Measurements from ENCODE around the gene CNKSR2.

The CNKSR2 gene

DNA sequence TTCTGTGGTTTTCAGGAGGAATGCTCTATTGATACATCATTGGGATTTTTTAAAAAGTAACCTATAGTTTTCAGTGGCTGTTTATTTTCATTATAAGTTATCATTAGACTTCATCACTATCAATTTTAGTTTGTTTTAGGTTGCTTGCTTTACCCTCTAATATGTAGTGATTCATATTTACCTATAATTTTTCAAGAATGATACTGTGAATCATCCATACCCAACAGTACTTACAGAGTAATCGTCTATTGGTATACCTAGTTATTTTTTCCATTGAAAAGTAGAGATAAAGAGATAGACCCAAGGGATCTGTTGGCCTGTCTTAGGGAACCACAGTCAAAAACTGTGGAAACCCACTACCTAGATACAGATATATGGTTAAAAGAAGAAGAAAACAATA is 200.6 kb downstream of the CNKSR2 start:
- Histone ChIP-seq H3K4me2 (ENCODE audit: low read length) (no peak overlapping the region), H3K79me2 (ENCODE audit: insufficient read depth, low read length) (no peaks in the 10 kb centered on the region), H3K4me1 (ENCODE audit: insufficient read depth, low read length, severe bottlenecking) (no peaks in the 10 kb centered on the region), H3K27me3 (ENCODE audit: insufficient read depth, low read length) (no peaks in the 10 kb centered on the region), H2AFZ (ENCODE audit: low read length) (no peak overlapping the region), H3K27ac (ENCODE audit: low read depth, low read length, poor library complexity, severe bottlenecking) (no peak overlapping the region), H3K9me3 (ENCODE audit: low read length) (no peaks in the 10 kb centered on the region), H3K4me3 (ENCODE audit: low read depth, low read length, poor library complexity, severe bottlenecking) (no peak overlapping the region), H3K9me2 (ENCODE audit: low read depth, low read length) (no peaks in the 10 kb centered on the region), H4K20me1 (ENCODE audit: insufficient read depth, low read length) (no peaks in the 10 kb centered on the region), H3K36me3 (ENCODE audit: insufficient read depth, low read length) (no peaks in the 10 kb centered on the region), H3K9ac (ENCODE audit: low read length) (no peak overlapping the region), H3F3A (ENCODE audit: insufficient read depth, low read length) (no peaks in the 10 kb centered on the region)
- no peak for TF ChIP-seq CTCF (IDR thresholded peaks at IDR 0.05; ENCODE audit: low read length)
- TF ChIP-seq EZH2 (IDR thresholded peaks at IDR 0.05; ENCODE audit: borderline replicate concordance, low read length) = no peak

DNA sequence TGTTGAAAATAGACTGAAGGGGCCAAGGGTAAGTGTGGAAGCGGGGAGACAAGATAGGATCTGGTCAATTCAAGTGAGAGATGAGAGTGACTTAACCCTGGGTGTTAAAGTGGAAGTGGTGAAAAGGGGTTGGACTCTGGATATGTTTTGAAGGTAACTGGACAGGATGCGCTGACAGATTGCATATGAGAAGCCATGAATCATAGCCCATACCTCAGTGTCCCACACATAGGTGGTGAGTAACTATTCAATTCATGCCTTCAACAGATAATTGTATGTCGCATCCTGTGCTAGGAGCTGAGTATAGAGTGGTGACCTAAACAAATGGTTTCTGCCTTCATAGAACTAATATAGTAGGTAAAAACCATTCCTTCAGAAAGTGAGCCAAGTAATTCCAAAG is 207.3 kb downstream of the CNKSR2 start:
- H3K36me3 ChIP-seq (ENCODE audit: insufficient read depth, low read length) = no peaks in the 10 kb centered on the region
- no peaks in the 10 kb centered on the region for H3K9me2 ChIP-seq (ENCODE audit: low read depth, low read length)
- H3K4me3 ChIP-seq (ENCODE audit: low read depth, low read length, poor library complexity, severe bottlenecking) = no peak overlapping the region
- no peak overlapping the region for H3K27ac ChIP-seq (ENCODE audit: low read depth, low read length, poor library complexity, severe bottlenecking)
- H3K9me3 ChIP-seq (ENCODE audit: low read length) = no peaks in the 10 kb centered on the region
- no peak overlapping the region for H3K9ac ChIP-seq (ENCODE audit: low read length)
- no peaks in the 10 kb centered on the region for H3K79me2 ChIP-seq (ENCODE audit: insufficient read depth, low read length)
- no peaks in the 10 kb centered on the region for H3F3A ChIP-seq (ENCODE audit: insufficient read depth, low read length)
- H3K4me2 ChIP-seq (ENCODE audit: low read length) = no peak overlapping the region
- no peak overlapping the region for H2AFZ ChIP-seq (ENCODE audit: low read length)
- TF ChIP-seq EZH2 (IDR thresholded peaks at IDR 0.05; ENCODE audit: borderline replicate concordance, low read length) = no peak
- TF ChIP-seq CTCF (IDR thresholded peaks at IDR 0.05; ENCODE audit: low read length) = no peak
- no peaks in the 10 kb centered on the region for H3K27me3 ChIP-seq (ENCODE audit: insufficient read depth, low read length)
- H3K4me1 ChIP-seq (ENCODE audit: insufficient read depth, low read length, severe bottlenecking) = no peaks in the 10 kb centered on the region
- H4K20me1 ChIP-seq (ENCODE audit: insufficient read depth, low read length) = no peaks in the 10 kb centered on the region

GRCh38 chrX:21586001-21586400 is 211.8 kb downstream of the CNKSR2 start:
- Histone ChIP-seq H3K4me3 (ENCODE audit: low read depth, low read length, poor library complexity, severe bottlenecking) (no peak overlapping the region), H3K79me2 (ENCODE audit: insufficient read depth, low read length) (no peaks in the 10 kb centered on the region), H3K9me2 (ENCODE audit: low read depth, low read length) (no peaks in the 10 kb centered on the region), H3K27ac (ENCODE audit: low read depth, low read length, poor library complexity, severe bottlenecking) (no peak overlapping the region), H3K4me1 (ENCODE audit: insufficient read depth, low read length, severe bottlenecking) (no peaks in the 10 kb centered on the region), H3K9ac (ENCODE audit: low read length) (no peak overlapping the region), H3K36me3 (ENCODE audit: insufficient read depth, low read length) (no peaks in the 10 kb centered on the region), H3K4me2 (ENCODE audit: low read length) (no peak overlapping the region), H4K20me1 (ENCODE audit: insufficient read depth, low read length) (no peaks in the 10 kb centered on the region), H3F3A (ENCODE audit: insufficient read depth, low read length) (no peaks in the 10 kb centered on the region), H2AFZ (ENCODE audit: low read length) (no peak overlapping the region), H3K27me3 (ENCODE audit: insufficient read depth, low read length) (no peaks in the 10 kb centered on the region), H3K9me3 (ENCODE audit: low read length) (no peaks in the 10 kb centered on the region)
- no peak for TF ChIP-seq EZH2 (IDR thresholded peaks at IDR 0.05; ENCODE audit: borderline replicate concordance, low read length)
- no peak for TF ChIP-seq CTCF (IDR thresholded peaks at IDR 0.05; ENCODE audit: low read length)
